ENCODE data around the gene CEP41. TPM values are rescaled to one million over a fixed set of nuclear protein-coding genes. Genes with fewer than 3 reads are reported as not detected.
A peak's percentile ranks its signal among the peaks of the same experiment; 100 is the strongest.

Gene CEP41
- total and polyA plus RNA-seq, 12 donors = 2.2 to 6.3 (median 4.7) TPM

- peaks cover 0 to 7% (median 0%) of the 10 kb centered on the region in 11 donors for H3K9me3 ChIP-seq
- 94 to 98% methylated on average over 1 of the region's 1 CpG for whole genome bisulfite sequencing, 2 donors
- H3K27ac ChIP-seq = no peak overlapping the region
- no peak for DNase-seq
- no peaks in the 10 kb centered on the region for H3K36me3 ChIP-seq
- ATAC-seq = no peak
- H3K4me1 ChIP-seq = peaks cover 0 to 25% (median 6%) of the 10 kb centered on the region in 9 donors
- H3K4me3 ChIP-seq = no peak overlapping the region
- no peak for TF ChIP-seq CTCF (IDR thresholded peaks at IDR 0.05)
- no peaks in the 10 kb centered on the region for H3K27me3 ChIP-seq
- intact Hi-C loops (cut with DNase I) = no loop called here
Observed at GRCh38 chr7:130390486-130390885, 50.3 kb downstream of the CEP41 start.

GRCh38 chr7:130388671-130389070, 52.1 kb downstream of the CEP41 start:
- ATAC-seq = no peak
- peaks cover 0 to 14% (median 6%) of the 10 kb centered on the region in 9 donors for H3K4me1 ChIP-seq
- no peak overlapping the region for H3K27ac ChIP-seq
- intact Hi-C loops (cut with DNase I) = no loop called here
- H3K27me3 ChIP-seq = no peaks in the 10 kb centered on the region
- TF ChIP-seq CTCF (IDR thresholded peaks at IDR 0.05) = no peak
- DNase-seq = no peak
- H3K36me3 ChIP-seq = no peaks in the 10 kb centered on the region
- no peak overlapping the region for H3K4me3 ChIP-seq
- WGBS, 2 donors = 98 to 99% methylated on average over 2 of the region's 2 CpGs
- peaks cover 0 to 7% (median 0%) of the 10 kb centered on the region in 11 donors for H3K9me3 ChIP-seq

DNA sequence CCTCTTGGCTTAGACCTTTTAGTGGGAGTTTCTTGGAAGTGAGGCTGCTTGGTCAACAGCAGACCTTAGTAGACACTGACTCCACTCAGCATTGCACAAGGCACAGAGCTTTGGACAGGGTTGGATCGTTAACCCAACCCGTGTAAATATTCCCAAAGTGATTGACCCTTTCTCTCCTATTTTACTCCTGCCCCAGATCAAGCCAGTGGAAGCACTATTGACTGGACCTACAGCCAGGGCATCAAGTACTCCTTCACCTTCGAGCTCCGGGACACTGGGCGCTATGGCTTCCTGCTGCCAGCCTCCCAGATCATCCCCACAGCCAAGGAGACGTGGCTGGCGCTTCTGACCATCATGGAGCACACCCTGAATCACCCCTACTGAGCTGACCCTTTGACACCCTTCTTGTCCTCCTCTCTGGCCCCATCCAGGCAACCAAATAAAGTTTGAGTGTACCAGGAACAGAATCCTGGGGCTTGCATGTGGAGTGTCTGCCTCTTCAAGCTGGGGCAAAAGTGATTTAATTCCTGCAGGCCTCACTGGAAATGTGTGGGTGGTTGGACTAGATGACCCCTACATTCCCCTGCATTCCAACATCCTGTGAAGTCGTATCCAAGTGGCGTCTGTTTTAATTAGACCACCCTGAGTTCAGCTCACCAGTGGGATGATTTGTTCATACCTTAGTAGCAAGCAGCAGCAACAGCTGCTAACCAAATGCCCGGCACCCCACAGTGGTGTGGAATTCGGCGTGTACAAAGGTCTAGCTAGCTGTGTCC, 53.0 kb downstream of the CEP41 start:
- no peak overlapping the region for H3K4me3 ChIP-seq
- H3K36me3 ChIP-seq = no peaks in the 10 kb centered on the region
- ATAC-seq (peak in 2 of 8 donors; percentile 46 to 62), DNase-seq (no peak)
- H3K27ac ChIP-seq = no peak overlapping the region
- H3K27me3 ChIP-seq = no peaks in the 10 kb centered on the region
- 79 to 82% methylated on average over 12 of the region's 12 CpGs for WGBS, 2 donors
- H3K4me1 ChIP-seq = peaks cover 0 to 5% (median 4%) of the 10 kb centered on the region in 9 donors
- intact Hi-C loops (cut with DNase I) = no loop called here
- no peak for TF ChIP-seq CTCF (IDR thresholded peaks at IDR 0.05)
- peaks cover 0 to 7% (median 0%) of the 10 kb centered on the region in 11 donors for H3K9me3 ChIP-seq

DNA sequence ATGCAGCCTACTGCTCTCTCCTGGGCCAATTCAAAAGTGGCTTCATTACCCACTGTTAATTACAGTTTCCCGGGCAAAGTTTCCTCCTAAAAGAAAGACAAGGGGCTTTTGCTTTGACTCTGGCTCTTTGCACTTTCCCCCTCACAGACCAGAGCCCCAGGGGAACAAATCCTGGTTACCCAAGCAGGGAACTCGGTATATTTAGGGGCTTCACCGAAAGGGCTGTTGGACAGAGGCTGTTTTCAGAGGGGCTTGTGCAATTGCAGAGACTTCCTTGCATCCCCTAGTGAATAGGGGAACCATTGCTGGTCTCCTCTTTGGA, 53.5 kb downstream of the CEP41 start:
- Histone ChIP-seq H3K9me3 (peaks cover 0 to 7% (median 0%) of the 10 kb centered on the region in 11 donors), H3K4me1 (no peaks in the 10 kb centered on the region), H3K27ac (no peak overlapping the region), H3K36me3 (no peaks in the 10 kb centered on the region), H3K4me3 (no peak overlapping the region), H3K27me3 (no peaks in the 10 kb centered on the region)
- TF ChIP-seq CTCF (IDR thresholded peaks at IDR 0.05) = no peak
- intact Hi-C loops (cut with DNase I) = no loop called here
- WGBS, 2 donors = 86 to 93% methylated on average over 3 of the region's 3 CpGs
- ATAC-seq (no peak), DNase-seq (no peak)

Measured in heart right ventricle (tissue), 16 donors.